HepG2 (cell line): Measurements from ENCODE around the gene LDHAL6B.

ENCODE experiments used
- BHLHE40 ChIP-seq: IDR thresholded peaks from 2 replicates; pipeline ENCODE4 v1.6.1; 2011; ENCODE audit warnings: low read length, improper control_type of control experiment
- CSRNP2 ChIP-seq: sonication (generic); formaldehyde crosslinking; conservative IDR thresholded peaks from 2 replicates; pipeline ENCODE4 v1.8.0; 2022; ENCODE audit warnings: low read depth, missing genetic modification reagents
- CTCF ChIP-seq: sonication (generic); formaldehyde crosslinking; IDR thresholded peaks from 2 replicates; pipeline ENCODE4 v1.5.0; 2020; ENCODE audit warnings: mild to moderate bottlenecking, missing genetic modification reagents, moderate library complexity
- DBP ChIP-seq: sonication (generic); formaldehyde crosslinking; IDR thresholded peaks from 2 replicates; pipeline ENCODE4 v1.4.0; 2020; ENCODE audit warnings: missing genetic modification reagents; ENCODE audit errors: not compliant biosample characterization
- HMGXB4 ChIP-seq, 2 experiments: sonication (generic) in 1 of 2; formaldehyde crosslinking in 1 of 2; IDR thresholded peaks; 2 replicates each; pipeline versions ENCODE4 v1.4.0 to v1.6.1; 2018 to 2020; ENCODE audit warnings: missing genetic modification reagents in 2 of 2, borderline replicate concordance in 1 of 2, low read depth in 1 of 2, mild to moderate bottlenecking in 1 of 2, missing biosample characterization in 1 of 2
- KAT7 ChIP-seq: IDR thresholded peaks from 2 replicates; pipeline ENCODE4 v1.6.1; 2018; ENCODE audit warnings: borderline replicate concordance, missing compliant biosample characterization
- NR2F2 ChIP-seq: IDR thresholded peaks from 2 replicates; pipeline ENCODE4 v1.6.1; 2012; ENCODE audit warnings: low read depth, inconsistent platforms, borderline replicate concordance
- PLRG1 ChIP-seq: fragments of 450-650 bp; conservative IDR thresholded peaks from 2 replicates; pipeline ENCODE4 v1.6.1; 2016
- RAD21 ChIP-seq: fragments of 450-650 bp; formaldehyde crosslinking; IDR thresholded peaks from 2 replicates; pipeline ENCODE4 v1.5.0; 2020; ENCODE audit warnings: mild to moderate bottlenecking
- RNF2 ChIP-seq: fragments of 450-650 bp; conservative IDR thresholded peaks from 2 replicates; pipeline ENCODE4 v1.6.1; 2016; ENCODE audit warnings: low read depth
- TFE3 ChIP-seq: IDR thresholded peaks from 2 replicates; pipeline ENCODE4 v1.6.1; 2016
- ZBTB33 ChIP-seq: sonication (generic); formaldehyde crosslinking; IDR thresholded peaks from 2 replicates; pipeline ENCODE4 v1.4.0; 2020; ENCODE audit warnings: missing genetic modification reagents
- ZBTB8A ChIP-seq: sonication (generic); formaldehyde crosslinking; IDR thresholded peaks from 2 replicates; pipeline ENCODE4 v1.4.0; 2020; ENCODE audit warnings: mild to moderate bottlenecking, low read depth, missing genetic modification reagents, borderline replicate concordance
- ZNF558 ChIP-seq: sonication (generic); formaldehyde crosslinking; IDR thresholded peaks from 2 replicates; pipeline ENCODE4 v1.9.0; 2022; ENCODE audit warnings: mild to moderate bottlenecking, missing genetic modification reagents, borderline replicate concordance

GRCh38 chr15:59166166-59166565 is 40.5 kb upstream of the LDHAL6B start:
- TF ChIP-seq CTCF (no peak), TFE3 (CRISPR knock-in tag) (no peak), ZBTB33 (CRISPR knock-in tag) (no peak), PLRG1 (no peak), ZNF558 (CRISPR knock-in tag) (no peak), RNF2 (no peak), DBP (CRISPR knock-in tag) (no peak), ZBTB8A (CRISPR knock-in tag) (no peak), KAT7 (no peak), RAD21 (CRISPR knock-in tag) (no peak), CSRNP2 (no peak), HMGXB4 (CRISPR knock-in tag; IDR thresholded peaks at IDR 0.05; ENCODE audit: borderline replicate concordance in 1 of 2, low read depth in 1 of 2) (no peak), NR2F2 (no peak), BHLHE40 (no peak)
